ENCODE results near the gene TBC1D5.

TBC1D5 gene

DNA sequence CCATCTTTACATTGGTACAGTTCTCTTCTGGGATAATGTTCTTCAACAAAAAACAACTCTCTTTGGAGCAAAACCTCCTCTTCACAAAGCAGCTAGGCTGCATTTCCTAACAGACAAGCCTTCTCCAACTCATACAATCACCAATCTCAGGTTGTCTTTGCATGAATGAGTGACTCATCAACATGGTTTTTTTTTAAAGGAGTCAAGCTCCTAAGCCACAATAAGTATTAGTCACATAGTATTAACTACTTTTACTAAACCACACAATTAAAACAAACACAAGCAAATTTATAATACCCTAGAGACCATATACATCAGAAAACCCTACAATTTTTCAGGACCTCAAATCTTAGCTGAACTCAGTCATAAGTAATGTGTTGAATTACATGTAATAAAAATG is 137.4 kb downstream of the TBC1D5 start:
- no peaks in the 10 kb centered on the region for H3K4me1 ChIP-seq (ENCODE audit: control insufficient read depth, insufficient read depth, low read length)
- H3K9me3 ChIP-seq (ENCODE audit: control insufficient read depth, low read length), result no peaks in the 10 kb centered on the region
- no peaks in the 10 kb centered on the region for H3K36me3 ChIP-seq (ENCODE audit: control insufficient read depth, insufficient read depth, low read length)
- H3K27me3 ChIP-seq (ENCODE audit: control insufficient read depth, insufficient read depth, low read length, poor library complexity, severe bottlenecking), result no peaks in the 10 kb centered on the region
- no peak overlapping the region for H3K27ac ChIP-seq (ENCODE audit: insufficient read depth, low read depth, low read length, poor library complexity, severe bottlenecking)
- no peak overlapping the region for H3K4me3 ChIP-seq (ENCODE audit: insufficient read depth, low read depth, low read length)

DNA sequence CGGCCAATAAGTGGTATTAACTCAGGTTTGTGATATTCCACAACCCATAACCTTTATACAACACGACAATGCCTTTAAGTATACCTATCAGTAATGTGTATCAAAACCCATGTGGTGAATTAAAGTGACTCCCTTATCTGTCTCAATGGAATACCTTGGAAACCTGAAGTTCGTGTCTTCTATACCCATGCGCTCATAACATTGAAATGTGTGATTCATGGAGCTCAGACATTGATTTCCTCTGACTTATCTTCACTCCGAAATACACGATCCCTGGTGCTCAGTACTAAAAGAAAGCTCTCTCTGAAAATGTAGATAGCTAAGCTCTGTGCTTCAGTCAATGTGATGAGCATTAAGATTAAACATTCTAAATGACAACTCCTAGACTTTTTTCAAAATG is 140.3 kb downstream of the TBC1D5 start:
- Histone ChIP-seq H3K4me1 (ENCODE audit: control insufficient read depth, insufficient read depth, low read length) (no peaks in the 10 kb centered on the region), H3K36me3 (ENCODE audit: control insufficient read depth, insufficient read depth, low read length) (no peaks in the 10 kb centered on the region), H3K9me3 (ENCODE audit: control insufficient read depth, low read length) (no peaks in the 10 kb centered on the region), H3K27ac (ENCODE audit: insufficient read depth, low read depth, low read length, poor library complexity, severe bottlenecking) (no peak overlapping the region), H3K4me3 (ENCODE audit: insufficient read depth, low read depth, low read length) (no peak overlapping the region), H3K27me3 (ENCODE audit: control insufficient read depth, insufficient read depth, low read length, poor library complexity, severe bottlenecking) (no peaks in the 10 kb centered on the region)
- WGBS, 2 experiments, result 93 to 96% methylated on average over 5 to 6 of the region's 6 CpGs

DNA sequence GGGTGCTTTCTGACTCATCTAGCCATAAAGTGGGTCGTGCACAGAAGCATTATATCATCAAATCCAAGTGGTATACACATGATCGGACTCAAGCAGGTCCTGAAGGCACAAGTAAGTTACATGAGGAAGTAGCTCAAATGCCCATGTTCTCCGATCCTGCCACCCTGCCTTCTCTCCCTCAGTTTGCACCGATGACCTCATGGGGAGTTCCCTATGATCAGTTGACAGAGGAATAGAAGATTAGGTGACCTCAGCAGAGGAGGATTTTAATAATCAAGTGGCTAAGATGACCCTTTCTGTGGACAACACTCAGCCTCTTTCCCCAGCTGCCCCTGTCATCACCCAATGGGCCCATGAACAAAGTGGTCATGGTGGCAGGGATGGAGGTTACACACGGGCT is 149.5 kb downstream of the TBC1D5 start:
- H3K27me3 ChIP-seq (ENCODE audit: control insufficient read depth, insufficient read depth, low read length, poor library complexity, severe bottlenecking), result no peaks in the 10 kb centered on the region
- WGBS, 2 experiments, result 92 to 95% methylated on average over 5 of the region's 5 CpGs
- peaks cover 2% of the 10 kb centered on the region for H3K36me3 ChIP-seq (ENCODE audit: control insufficient read depth, insufficient read depth, low read length)
- H3K27ac ChIP-seq (ENCODE audit: insufficient read depth, low read depth, low read length, poor library complexity, severe bottlenecking), result no peak overlapping the region
- H3K4me3 ChIP-seq (ENCODE audit: insufficient read depth, low read depth, low read length), result no peak overlapping the region
- peaks cover 4% of the 10 kb centered on the region for H3K9me3 ChIP-seq (ENCODE audit: control insufficient read depth, low read length)
- H3K4me1 ChIP-seq (ENCODE audit: control insufficient read depth, insufficient read depth, low read length), result no peaks in the 10 kb centered on the region

DNA sequence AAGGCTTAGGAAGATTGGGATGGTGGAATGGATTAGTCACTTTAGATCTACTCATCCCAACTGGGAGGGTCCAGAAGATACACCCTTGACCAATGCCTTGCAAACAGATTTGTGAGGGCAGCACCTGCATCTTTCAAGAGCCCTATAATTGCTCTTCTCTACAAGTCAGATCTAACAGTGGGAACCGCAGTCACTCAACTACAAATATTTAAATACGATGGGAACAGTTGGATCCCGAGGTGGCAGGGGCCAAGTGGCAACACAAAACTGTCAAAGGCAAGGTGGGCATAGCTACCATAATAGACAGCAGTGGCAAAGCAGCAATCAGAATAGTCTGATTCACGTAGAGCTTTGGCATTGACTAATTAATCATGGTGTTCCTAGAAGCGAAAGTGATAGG is 152.0 kb downstream of the TBC1D5 start:
- Histone ChIP-seq H3K9me3 (ENCODE audit: control insufficient read depth, low read length) (peaks cover 4% of the 10 kb centered on the region), H3K27ac (ENCODE audit: insufficient read depth, low read depth, low read length, poor library complexity, severe bottlenecking) (no peak overlapping the region), H3K27me3 (ENCODE audit: control insufficient read depth, insufficient read depth, low read length, poor library complexity, severe bottlenecking) (no peaks in the 10 kb centered on the region), H3K4me1 (ENCODE audit: control insufficient read depth, insufficient read depth, low read length) (peaks cover 8% of the 10 kb centered on the region), H3K36me3 (ENCODE audit: control insufficient read depth, insufficient read depth, low read length) (peaks cover 2% of the 10 kb centered on the region), H3K4me3 (ENCODE audit: insufficient read depth, low read depth, low read length) (no peak overlapping the region)
- WGBS, 2 experiments, result 94 to 97% methylated on average over 5 of the region's 5 CpGs

DNA sequence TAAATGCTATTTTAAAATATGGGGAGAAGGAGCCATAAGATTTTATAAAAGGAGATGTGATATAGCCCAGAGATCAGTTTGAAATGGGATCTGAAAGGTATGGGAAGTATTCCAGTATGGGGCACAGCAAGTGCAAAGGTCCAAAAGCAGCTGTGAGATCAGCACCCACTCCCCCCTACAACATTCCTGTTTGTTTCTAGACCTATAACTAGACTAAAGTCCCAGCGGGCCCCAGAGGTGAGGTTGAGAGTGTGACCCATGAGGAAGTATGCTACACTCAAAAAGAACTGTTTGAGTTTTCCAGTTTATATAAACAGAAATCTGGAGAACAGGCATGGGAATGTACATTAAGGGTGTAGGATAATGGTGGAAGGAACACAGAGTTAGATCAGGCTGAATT is 152.5 kb downstream of the TBC1D5 start:
- Histone ChIP-seq H3K9me3 (ENCODE audit: control insufficient read depth, low read length) (peaks cover 4% of the 10 kb centered on the region), H3K36me3 (ENCODE audit: control insufficient read depth, insufficient read depth, low read length) (peaks cover 2% of the 10 kb centered on the region), H3K4me1 (ENCODE audit: control insufficient read depth, insufficient read depth, low read length) (peaks cover 8% of the 10 kb centered on the region), H3K4me3 (ENCODE audit: insufficient read depth, low read depth, low read length) (no peak overlapping the region), H3K27me3 (ENCODE audit: control insufficient read depth, insufficient read depth, low read length, poor library complexity, severe bottlenecking) (no peaks in the 10 kb centered on the region), H3K27ac (ENCODE audit: insufficient read depth, low read depth, low read length, poor library complexity, severe bottlenecking) (no peak overlapping the region)
- WGBS, 2 experiments, result 93 to 100% methylated on average over 1 of the region's 1 CpG

DNA sequence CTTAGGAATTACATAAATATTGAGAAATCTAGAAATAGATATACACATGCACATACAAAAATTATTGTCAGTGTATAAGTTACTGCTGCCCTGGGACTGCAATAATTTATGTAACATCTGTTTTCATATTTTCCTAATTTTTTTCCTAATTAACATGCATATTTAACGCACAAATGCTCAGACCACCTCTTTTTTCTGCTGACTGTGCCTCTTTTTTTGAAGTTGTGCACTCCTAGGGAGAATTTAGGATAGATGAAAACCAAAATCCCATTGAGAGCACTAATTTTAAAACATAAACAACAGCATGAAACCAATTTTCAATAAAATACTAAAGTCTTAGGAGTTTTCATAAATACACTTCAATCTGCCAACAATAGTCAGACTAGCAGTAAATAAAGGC is 154.0 kb downstream of the TBC1D5 start:
- Histone ChIP-seq H3K9me3 (ENCODE audit: control insufficient read depth, low read length) (peaks cover 4% of the 10 kb centered on the region), H3K36me3 (ENCODE audit: control insufficient read depth, insufficient read depth, low read length) (peaks cover 2% of the 10 kb centered on the region), H3K27me3 (ENCODE audit: control insufficient read depth, insufficient read depth, low read length, poor library complexity, severe bottlenecking) (no peaks in the 10 kb centered on the region), H3K4me3 (ENCODE audit: insufficient read depth, low read depth, low read length) (no peak overlapping the region), H3K27ac (ENCODE audit: insufficient read depth, low read depth, low read length, poor library complexity, severe bottlenecking) (no peak overlapping the region), H3K4me1 (ENCODE audit: control insufficient read depth, insufficient read depth, low read length) (peaks cover 8% of the 10 kb centered on the region)
- 100% methylated on average over 1 of the region's 1 CpG for WGBS, 2 experiments

DNA sequence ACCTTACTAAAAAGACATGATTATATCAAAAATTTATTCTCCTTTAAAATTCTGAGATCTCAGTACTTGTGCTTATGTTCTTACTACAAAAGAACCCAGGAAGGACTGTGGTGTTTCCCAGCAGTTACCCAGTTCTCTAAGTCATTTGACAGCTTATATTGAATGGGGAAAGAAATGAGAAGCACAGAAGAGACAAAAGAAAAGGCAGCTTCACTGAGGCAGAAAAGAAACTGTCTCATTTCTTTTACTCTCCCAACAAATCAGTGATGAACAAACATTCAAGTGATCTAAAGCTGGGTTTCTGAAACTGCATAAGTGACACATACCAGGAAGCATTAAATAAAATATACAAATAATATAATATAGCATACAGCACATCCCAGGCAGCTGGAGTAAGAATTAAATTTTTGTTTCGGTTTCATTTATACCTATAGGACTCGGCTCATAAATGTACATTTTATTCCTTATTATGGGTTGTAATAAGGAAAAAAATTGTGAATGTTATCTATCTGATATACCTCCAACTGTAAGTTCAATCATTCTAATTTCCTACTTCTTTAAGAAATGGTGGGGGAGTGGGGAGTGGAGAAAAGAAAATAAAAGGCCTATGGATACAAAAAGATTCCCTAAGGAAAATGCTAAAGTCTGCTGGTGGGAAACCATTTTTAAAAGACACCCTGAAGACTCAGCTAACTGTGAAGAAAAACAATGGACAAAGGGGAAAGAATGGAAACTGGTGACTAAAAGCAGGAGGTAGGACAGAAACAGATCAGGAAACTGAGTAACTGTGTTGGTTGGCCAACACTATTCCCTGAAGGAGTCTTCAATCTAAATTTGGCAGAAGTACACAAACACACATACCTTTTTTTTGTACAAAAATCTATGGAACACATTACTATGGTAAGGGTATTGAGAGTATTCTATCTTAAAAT is 156.8 kb downstream of the TBC1D5 start:
- peaks cover 4% of the 10 kb centered on the region for H3K9me3 ChIP-seq (ENCODE audit: control insufficient read depth, low read length)
- H3K27me3 ChIP-seq (ENCODE audit: control insufficient read depth, insufficient read depth, low read length, poor library complexity, severe bottlenecking), result no peaks in the 10 kb centered on the region
- H3K36me3 ChIP-seq (ENCODE audit: control insufficient read depth, insufficient read depth, low read length), result peaks cover 2% of the 10 kb centered on the region
- WGBS, 2 experiments, result no CpG with 5 or more reads among the region's 2 CpGs
- H3K4me3 ChIP-seq (ENCODE audit: insufficient read depth, low read depth, low read length), result no peak overlapping the region
- peaks cover 8% of the 10 kb centered on the region for H3K4me1 ChIP-seq (ENCODE audit: control insufficient read depth, insufficient read depth, low read length)
- H3K27ac ChIP-seq (ENCODE audit: insufficient read depth, low read depth, low read length, poor library complexity, severe bottlenecking), result peak overlapping the region; percentile 72

DNA sequence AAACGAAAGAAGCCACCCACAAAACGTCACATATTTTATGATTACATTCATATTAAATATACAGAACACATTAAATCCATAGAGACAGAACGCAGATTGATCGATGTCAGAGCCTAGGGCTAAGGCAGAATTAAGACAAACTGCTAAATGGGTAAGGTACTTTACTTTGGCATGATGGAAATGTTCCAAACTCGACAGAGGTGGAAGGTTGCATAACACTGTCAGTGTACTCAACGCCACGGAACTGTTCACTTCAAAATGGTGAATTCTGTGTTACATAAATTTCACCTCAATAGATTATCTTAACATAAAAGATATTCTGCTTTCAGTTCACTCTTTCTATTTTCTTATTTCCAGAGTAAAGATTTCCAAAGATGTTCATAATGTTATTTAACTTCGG is 158.4 kb downstream of the TBC1D5 start:
- WGBS, 2 experiments, result 98 to 99% methylated on average over 6 to 8 of the region's 8 CpGs
- H3K4me3 ChIP-seq (ENCODE audit: insufficient read depth, low read depth, low read length), result no peak overlapping the region
- H3K36me3 ChIP-seq (ENCODE audit: control insufficient read depth, insufficient read depth, low read length), result no peaks in the 10 kb centered on the region
- H3K9me3 ChIP-seq (ENCODE audit: control insufficient read depth, low read length), result no peaks in the 10 kb centered on the region
- no peaks in the 10 kb centered on the region for H3K27me3 ChIP-seq (ENCODE audit: control insufficient read depth, insufficient read depth, low read length, poor library complexity, severe bottlenecking)
- H3K4me1 ChIP-seq (ENCODE audit: control insufficient read depth, insufficient read depth, low read length), result peaks cover 8% of the 10 kb centered on the region
- no peak overlapping the region for H3K27ac ChIP-seq (ENCODE audit: insufficient read depth, low read depth, low read length, poor library complexity, severe bottlenecking)

DNA sequence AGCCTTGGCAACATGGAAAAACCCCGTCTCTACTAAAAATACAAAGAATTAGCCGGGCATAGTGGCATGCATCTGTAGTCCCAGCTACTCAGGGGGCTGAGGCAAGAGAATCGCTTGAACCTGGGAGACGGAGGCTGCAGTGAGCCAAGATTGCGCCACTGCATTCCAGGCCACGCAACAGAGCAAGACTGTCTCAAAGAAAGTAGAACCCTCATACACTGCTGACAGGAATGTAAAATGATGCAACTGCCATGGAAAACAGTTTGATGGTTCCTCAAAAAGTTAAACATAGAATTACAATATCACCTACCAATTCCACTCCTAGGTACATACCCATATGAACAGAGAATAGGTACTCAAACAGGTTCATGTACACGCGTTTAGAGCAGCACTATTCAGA is 158.9 kb downstream of the TBC1D5 start:
- H3K36me3 ChIP-seq (ENCODE audit: control insufficient read depth, insufficient read depth, low read length), result no peaks in the 10 kb centered on the region
- H3K4me3 ChIP-seq (ENCODE audit: insufficient read depth, low read depth, low read length), result no peak overlapping the region
- H3K9me3 ChIP-seq (ENCODE audit: control insufficient read depth, low read length), result no peaks in the 10 kb centered on the region
- WGBS, 2 experiments, result 95 to 97% methylated on average over 8 of the region's 8 CpGs
- H3K27ac ChIP-seq (ENCODE audit: insufficient read depth, low read depth, low read length, poor library complexity, severe bottlenecking), result no peak overlapping the region
- no peaks in the 10 kb centered on the region for H3K27me3 ChIP-seq (ENCODE audit: control insufficient read depth, insufficient read depth, low read length, poor library complexity, severe bottlenecking)
- peaks cover 8% of the 10 kb centered on the region for H3K4me1 ChIP-seq (ENCODE audit: control insufficient read depth, insufficient read depth, low read length)

DNA sequence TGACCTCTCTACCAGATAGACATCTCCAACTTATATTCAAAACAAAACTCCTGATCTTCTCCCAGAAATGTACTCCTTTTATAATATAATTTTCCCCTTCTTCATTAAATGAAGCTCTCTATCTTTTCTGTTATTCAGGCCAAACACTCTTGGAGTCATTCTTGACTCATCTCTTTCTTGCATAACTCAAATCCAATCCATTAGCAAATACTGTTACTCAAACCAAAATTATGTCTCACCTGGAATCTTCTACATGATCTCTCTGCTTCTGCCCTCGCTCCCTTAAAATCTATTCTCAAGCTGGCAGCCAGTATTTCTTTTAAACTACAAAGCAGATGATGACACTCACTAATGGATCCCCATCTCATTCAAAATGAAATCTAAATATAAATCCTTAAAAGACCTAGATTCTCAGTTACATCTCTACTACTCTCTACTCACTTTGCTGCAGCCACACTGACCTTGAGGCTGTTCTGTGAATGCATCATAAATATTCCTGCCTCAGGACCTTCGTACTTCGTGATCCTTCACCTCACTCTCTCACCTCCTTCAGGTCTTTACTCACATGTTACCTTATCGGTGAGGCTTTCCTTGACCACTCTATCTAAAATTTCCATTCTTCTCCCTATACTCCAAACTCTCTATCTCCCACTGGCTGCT is 160.9 kb downstream of the TBC1D5 start:
- no peaks in the 10 kb centered on the region for H3K9me3 ChIP-seq (ENCODE audit: control insufficient read depth, low read length)
- 91 to 92% methylated on average over 4 of the region's 4 CpGs for WGBS, 2 experiments
- H3K36me3 ChIP-seq (ENCODE audit: control insufficient read depth, insufficient read depth, low read length), result no peaks in the 10 kb centered on the region
- no peak overlapping the region for H3K27ac ChIP-seq (ENCODE audit: insufficient read depth, low read depth, low read length, poor library complexity, severe bottlenecking)
- H3K27me3 ChIP-seq (ENCODE audit: control insufficient read depth, insufficient read depth, low read length, poor library complexity, severe bottlenecking), result no peaks in the 10 kb centered on the region
- no peak overlapping the region for H3K4me3 ChIP-seq (ENCODE audit: insufficient read depth, low read depth, low read length)
- H3K4me1 ChIP-seq (ENCODE audit: control insufficient read depth, insufficient read depth, low read length), result peaks cover 8% of the 10 kb centered on the region

Measured in ectodermal cell (in vitro differentiated cells).